GM21360 (cell line): ENCODE measurements around the gene GALNT18.

ENCODE experiments used
- ATAC-seq: cut with Tn5 transposase; IDR thresholded peaks from one replicate; pipeline ENCODE4 v1.9.1; 2021; ENCODE audit warnings: mild to moderate bottlenecking, moderate library complexity; ENCODE audit not compliant: unreplicated experiment

The GALNT18 gene

DNA sequence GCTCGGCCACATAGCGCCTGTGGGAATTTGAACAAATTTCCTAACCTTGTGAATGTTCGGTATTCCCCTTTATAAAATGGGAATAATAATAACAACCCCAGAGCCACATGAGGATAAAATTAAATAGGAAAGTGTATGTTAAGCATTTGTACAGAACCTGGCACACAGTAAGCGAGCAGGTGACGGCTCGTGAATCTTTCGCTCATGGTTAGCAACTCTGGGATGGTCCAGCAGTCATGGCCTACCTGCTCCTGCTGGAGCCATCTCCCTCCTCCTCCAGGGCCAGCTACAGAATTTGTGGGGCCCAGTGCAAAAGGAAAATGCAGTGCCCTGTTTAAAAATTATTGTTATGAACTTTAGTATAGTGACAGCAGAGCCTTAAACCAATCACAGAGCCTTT is 180.3 kb downstream of the GALNT18 start:
- no peak for ATAC-seq

DNA sequence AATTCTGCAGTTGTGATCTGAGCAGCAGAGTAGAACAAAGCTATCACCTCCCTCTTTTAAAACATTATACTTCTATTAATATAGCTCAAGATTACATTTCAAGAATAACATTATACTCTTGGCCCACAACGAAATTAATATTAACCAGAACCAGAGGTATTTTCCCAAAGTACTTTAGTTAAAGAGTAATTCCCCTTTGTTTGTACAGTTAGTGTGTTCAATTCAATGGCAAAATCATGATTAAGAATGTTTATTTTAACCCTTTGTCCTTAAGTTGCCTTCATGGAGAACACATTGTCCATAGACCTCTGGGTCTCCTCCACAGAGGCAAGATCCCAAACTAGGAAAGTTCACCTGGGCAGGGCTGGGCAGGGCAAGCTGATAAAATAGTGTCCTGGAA is 180.7 kb downstream of the GALNT18 start:
- ATAC-seq = no peak

DNA sequence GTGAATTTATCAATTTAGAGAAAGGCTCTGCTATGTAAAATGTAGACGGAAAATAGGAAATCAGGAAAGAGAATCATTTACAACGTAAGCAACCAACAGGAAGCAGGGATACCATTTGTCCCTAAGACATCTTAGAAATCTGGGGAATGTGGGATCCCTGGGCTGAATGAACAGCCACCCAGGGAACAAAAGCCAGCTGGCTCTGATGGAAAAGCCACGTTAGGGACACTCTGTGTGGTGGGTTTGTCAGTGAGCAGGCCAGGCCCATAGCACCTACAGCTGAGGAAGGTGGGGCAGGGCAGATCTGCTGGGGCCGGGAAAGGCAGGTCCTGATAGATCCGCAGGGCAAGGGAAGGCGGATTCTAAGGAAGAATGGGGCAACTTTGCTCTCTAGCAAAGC is 181.7 kb downstream of the GALNT18 start:
- no peak for ATAC-seq

DNA sequence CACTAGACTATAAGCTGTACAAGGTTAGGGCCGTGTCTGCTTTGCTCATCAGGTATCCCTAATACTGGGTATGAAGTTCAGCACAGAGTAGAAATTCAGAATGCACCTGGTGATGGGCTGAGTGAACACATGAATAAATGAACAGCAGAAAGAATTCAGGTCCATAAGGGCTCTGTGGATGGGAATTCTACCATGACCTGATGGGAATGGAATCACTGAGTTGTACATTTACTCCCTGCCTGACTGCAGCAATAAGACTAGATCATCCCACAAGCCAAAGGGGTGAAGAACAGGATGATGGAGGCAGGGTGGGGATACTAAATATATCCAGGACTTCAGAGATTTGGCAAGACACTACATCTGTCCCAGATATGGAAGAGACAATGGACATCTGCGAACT is 182.2 kb downstream of the GALNT18 start:
- ATAC-seq = no peak

DNA sequence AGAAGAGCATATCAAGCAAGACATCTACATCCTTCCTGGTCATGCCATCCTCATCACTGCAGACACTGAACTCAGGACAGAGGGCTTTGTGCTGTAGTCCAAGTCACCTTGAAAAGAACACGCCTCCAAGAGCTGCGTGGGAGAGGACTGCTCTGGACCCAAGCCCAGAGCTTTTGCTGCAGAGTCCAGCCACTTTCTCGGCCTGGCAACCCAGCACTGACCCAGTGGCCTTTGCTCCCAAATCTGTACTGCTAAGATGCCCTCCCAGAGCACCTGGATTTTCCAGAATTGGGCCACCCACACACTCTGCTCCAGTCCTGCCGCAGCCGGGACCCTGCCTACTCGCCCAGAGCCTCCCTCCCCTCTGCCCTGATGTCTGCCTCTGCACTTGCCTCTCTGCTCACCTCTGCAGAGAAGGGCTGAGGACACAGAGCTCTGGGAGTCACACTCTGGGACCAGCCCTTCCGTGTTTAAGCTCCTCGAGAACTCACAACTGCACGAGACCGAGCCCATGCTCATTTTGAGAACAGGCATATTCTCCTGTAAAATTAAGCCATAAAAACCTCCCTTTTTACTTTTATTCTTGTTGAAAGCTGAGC is 185.0 kb downstream of the GALNT18 start:
- no peak for ATAC-seq

DNA sequence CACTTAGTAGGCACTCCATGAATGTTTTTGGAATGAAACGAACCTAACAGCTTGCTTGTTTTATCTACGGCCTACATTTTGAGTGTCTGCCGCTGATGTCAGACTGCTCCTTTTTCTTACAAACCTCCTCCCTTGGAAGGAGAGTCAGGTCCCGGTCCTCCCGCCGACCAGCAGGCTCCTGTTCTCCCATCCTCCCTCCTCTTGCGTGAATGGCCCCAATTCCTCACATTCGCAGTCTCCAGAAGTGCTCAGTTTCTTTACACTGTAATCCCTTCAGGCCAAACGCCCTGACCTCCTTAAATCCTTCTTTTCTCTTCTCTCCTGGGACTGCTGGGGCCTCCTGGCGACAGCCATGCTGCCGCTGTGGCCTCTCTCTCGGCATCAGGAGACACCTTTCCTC is 186.2 kb downstream of the GALNT18 start:
- ATAC-seq = no peak

DNA sequence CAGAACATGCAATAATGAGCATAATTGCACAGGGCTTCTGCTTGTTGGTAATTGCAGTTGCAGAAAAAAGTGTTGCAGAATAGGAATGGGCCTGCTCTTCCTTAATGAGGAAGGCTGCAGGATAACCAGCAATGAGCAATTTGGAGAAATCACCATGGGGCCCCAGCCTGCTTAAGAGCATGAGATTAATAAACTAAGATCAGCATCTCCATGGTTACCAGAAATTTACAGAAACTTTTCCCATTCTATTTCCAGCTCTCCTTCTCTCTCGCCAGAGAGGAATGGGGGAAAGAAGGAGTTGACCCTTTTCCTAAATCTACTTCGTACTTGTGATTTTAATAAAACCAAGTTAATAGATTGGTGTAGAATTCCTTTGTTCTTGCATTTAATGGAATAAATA is 187.8 kb downstream of the GALNT18 start:
- ATAC-seq = no peak

DNA sequence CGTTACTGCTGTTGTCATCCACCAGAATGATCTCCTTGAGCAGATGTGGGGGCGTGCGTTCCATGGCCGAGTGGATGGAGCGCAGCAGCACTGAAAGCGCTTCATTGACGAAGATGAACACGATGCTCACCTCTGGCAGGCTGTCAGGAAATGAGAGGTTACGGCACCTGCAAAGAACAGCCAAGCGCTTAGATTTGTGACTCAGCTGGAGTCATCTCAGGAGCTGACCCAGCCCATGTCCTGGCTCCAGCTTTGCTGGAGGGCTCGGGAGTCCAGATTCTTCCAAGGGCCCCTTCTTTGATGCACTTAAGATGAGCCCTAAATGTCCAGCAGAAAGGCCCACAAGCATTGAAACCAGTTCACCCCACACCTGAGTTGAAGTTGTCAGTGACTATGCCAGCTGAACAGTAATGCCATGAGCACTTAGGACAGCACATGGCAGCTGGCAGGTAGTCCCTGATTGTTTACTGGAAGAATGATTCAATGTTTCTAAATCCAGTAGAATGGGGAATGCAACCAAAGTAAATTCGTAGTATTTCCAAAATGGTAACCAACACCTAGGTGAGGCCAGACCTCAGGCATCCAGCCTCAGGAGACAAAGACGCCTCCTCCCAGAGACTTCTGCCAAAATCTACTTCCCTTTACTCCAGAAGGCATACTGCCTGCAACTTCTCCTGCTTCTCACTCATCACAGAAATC is 189.0 kb downstream of the GALNT18 start:
- no peak for ATAC-seq

DNA sequence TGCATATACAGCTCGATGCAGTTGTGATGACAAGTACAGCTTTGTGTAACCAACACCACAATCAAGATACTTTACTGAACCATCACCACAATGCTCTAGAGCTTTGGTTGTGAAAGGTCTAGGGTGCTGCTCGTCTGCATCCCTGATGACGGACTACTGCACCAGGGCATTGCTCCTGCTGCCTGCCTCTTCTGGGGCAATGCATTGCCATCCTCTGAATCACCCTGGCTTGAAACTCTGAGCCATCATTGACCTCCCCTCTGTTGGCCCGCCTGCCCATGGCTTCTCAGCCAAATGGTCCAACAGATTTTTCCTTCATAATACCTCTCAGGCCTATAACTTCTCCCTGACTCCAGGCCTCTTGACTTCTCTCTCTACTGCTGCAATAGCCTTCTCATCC is 191.4 kb downstream of the GALNT18 start:
- ATAC-seq = no peak

DNA sequence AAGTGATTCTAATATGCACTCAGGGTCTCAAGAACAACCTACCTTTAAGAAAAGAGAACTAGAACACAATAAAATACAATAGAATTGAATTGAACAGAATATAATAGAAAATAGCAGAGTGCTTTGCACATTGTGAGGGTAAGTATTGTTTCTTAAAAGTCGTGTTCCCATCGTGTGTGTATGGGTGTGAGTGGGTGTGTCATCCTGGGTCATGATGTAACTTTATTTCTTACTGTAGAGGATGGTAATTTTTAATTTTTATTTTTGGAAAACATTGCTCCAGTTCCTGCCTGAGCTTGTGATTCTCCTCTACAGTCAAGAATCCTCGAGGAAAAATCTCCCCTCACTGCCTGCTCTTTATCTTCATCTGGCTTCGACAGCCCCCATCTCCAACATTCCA is 193.1 kb downstream of the GALNT18 start:
- ATAC-seq = no peak

DNA sequence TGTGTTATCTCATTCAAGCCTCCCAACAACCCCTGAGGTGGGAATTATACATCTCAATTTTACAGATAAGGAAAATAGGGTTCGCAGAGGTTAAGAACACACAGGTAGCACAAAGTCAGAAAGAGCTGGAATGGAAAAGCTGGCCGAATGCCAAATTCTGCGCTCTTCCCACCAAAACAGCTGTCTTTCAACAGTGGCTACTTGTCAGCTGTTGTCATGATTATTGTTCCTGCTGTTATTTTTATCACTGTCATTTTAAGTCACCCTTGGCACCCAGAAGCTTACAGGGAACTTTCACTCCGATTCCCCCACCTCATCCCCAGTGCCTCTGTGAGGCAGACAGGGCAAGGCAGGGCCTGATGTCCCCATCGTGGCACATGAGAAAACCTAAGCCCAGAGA is 194.3 kb downstream of the GALNT18 start:
- ATAC-seq = no peak

DNA sequence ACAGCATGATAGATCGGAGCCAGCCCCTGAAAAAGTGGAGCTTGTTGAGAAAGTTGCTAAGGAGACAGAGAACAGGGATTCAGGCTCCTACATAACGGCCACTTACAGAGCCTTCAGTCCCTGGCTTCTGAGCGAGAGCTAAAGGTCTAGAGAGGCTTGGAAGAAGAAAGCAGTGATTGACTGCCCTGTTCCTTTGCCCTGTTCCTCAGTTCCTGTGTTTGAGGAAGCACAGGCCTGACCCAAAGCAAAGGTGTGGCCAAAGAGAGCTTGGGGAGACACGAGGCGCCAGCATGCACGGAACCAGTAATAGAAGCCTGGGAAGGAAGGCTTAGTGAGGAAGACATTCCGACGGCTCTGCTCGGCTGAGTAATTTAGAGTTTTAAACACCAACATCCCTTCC is 194.7 kb downstream of the GALNT18 start:
- no peak for ATAC-seq

DNA sequence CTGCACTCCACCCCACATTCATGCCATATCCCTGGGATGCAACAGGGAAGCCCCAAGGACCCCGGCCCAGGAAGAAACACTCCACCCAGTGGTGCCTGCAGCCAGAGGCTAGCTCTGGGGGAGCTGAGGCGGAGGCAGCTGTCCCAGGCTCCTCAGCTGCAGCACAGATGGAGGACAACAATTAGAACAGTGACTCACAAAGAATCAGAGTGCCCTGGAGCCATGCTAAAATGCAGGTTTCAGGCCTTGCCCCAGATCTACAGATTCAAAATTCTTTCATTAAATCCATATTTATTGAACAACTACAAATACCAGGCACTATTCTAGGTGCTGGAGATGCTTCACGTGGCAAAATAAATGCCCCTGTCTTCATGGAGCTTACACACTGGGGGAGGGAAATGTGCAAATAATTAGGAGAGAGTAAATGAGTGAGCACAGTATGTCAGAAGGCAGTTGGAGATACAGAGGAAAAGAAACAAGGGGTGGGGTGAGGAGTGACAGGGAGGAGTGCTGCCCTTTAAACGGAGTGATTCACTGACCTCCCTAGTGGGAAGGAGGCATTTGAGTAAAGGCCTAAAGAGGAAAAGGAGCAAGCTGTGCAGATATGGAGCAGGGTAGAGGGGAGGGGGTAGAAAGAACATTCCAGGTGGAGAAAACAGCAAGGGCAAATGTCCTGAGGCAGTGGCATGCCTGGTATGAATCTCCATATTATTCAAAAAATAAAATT is 195.4 kb downstream of the GALNT18 start:
- no peak for ATAC-seq

DNA sequence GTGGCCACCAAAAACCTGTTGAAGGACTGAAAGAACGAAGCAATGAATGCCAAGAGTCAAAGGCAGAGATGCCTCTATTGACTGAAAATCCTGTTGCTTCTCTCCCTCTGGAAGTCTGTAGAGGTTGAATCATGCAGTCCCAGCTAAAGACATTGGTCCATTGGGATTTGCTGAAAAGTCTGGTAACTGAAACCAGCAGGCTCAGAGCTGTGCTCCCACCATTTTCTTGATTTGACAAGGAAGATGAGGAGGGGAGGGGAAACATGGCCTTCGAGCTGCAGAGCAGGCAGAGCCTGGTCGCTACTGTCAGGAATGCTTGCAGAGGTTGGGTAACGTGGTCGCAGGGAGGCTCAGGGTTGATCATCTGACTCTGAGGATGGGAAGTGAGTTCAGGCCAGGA is 196.0 kb downstream of the GALNT18 start:
- no peak for ATAC-seq

DNA sequence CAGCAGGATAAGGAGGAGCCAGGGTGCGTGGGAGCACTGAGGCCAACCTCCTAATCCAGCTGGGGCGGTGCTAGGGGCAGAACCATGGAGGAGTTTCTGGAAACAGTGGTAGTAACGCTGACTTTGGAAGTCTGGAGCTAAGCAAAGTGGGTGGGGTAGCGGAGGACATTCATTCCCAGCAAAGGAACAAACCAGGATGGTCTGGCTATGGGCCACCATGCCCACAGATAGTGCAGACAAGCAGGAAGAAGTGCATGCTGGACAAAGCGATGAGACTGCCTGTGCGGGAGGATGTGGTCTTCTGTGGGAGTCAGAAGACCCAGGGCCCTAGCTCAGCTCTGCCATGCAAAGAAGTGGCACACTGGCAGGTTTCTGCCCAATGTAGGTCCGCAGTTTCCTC is 197.1 kb downstream of the GALNT18 start:
- ATAC-seq = no peak

DNA sequence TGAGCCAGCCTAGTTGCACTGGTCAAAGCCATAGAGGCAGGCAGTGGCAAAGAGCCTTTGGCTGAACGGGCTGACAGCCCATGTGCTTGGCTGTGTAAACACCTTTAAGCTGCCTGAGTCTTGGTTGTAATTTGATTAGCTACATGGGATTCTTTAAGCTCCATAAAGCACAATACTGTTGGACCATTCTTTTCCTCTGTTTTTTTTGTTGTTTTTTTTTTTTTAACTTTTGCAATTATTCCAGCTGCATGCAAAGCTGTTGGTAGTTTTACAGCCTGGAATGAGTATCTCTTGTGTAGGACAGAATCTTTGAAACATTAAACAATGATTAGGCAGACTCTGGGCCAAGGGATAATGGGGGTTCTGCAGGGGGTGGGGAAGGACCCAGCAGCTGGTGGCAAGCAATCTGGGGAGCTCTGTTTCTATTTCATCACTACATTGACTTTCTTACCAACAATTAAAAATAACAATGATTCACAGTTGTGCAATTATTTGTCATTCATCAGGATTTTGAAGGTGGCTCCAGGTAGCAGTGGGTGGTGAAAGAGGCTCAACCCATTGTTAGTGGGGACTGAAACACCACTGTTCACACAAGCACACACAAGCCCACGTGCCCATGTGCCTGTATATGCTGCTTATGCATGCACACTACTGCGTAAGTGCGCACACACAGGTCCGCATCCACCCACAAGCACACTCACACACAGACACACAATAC is 199.2 kb downstream of the GALNT18 start:
- ATAC-seq = no peak

DNA sequence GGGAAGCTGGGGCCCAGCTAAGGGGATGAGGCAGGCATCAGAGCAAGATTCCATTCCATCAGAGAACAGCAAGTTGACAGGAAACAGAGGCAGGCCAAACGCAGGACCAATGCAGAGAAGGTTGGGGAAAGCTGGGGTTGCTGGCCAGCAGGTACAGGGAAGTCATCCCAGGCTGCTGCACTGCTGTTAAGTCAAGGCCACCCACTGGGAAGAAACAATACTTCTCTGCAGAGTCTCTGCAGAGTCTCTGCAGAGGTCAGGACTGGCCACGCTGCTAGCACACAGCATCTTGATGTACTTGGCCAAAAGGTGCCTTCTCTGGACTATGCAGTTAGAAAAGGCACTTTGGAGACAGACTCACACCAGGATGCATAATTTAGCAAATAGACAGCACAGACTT is 200.3 kb downstream of the GALNT18 start:
- ATAC-seq = no peak

DNA sequence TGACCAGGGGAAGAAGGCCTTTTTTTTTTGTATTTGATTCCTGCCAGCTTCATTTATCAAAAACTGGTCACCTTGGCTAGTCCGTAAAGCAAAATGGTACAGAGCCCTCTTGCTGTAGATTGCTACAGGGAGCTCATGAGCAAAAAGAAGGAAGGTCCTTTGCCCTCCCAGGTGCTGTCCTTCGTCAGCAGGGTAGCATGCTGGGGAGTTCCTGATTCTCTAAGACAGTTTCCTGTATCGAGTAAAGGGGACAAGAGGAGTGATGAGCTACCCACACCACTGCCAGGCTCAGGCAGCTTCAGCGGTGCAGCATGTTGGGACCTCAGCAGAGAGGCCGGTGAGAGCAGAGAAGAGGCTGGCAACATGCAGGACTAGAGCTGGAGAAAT is 200.9 kb downstream of the GALNT18 start:
- ATAC-seq = no peak

DNA sequence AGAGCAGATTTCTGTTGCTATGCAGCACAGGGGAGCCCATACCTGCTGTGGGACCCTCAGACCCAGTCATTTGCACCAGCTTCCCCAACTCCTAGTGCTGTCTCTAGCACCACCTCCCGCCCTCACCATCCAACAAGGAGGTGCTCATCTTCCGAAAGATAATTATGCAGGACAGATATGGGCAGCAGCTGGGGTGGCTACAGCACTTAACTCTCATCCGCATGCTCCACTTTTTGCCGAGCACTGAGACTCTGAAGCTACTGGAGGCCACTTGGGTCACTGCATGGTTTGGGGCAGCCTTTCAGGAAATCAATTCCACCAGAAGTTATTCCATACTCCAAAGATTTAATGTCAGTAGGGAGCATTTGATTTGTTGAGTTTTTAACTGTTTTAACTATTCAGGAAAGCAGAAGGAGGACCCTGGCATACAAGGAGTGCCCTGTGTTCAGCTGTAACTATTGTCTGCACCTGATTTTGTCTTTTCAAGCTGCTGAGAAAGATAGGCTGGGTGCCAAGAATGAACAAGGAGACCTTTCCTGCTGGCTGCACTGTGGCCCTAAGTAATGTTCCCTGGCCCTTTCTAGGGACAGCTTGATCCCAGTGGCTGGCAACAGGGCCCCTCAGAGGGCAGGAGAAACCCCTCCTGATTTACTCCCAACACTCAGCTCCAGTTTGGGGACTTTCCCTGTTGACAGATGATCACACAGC is 201.5 kb downstream of the GALNT18 start:
- ATAC-seq = no peak

DNA sequence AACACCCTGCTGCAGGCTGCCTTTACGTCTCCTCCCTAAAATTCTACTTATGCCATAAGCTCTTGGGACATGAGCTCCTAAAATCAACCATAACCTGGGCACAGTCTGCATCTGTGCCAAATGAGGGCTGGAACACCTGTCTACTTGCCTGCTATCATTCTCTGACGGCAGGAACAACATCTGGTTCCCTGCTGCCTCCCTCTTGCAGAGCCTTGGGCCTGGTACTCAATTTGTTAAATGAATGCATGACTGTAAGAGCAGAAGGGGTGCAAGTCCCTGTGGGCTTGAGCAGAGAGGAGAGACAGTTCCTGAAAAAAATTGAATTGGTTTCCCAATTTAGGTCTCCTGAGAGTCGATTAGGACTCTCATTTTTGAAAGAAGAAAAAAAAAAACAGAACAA is 202.1 kb downstream of the GALNT18 start:
- no peak for ATAC-seq

DNA sequence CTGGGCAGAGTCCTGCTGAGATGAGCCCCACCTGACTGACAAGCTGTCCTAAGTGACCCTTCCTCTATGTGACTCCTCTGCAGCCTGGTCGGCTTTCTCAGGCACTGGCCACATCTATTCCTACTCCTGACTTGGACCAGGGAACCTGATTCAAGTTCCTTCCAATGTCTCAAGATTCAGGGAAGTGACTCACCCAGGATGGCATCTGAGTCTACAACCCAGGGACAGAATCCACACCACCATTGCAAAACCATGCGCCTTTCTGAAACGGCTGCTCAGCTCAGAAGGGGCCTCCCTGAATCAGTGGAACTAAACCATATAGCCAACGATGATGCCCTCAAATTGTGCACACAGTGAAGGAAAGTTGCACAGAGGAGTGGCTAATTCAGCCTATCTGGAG is 204.9 kb downstream of the GALNT18 start:
- ATAC-seq = no peak
